ENCODE measurements around the gene FN1.

DNA sequence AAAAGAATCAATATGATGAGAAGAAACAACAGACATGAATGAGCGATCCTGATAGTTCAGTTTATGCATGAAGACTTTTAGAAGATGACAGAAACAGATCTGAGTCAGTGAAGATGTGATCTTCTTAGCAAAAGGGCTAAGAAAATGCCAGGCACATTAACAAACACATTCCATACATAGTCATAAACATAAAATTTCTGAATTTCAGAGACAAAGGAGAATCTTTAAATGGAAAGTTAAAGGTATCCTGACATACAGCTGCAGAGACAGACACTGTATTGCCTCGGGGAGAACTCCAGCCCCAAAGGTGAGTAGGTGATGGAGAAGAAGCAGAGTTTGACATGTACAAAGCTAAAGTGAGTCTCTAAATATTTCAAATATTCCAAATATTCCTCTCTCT, 40.6 kb upstream of the FN1 start:
- TF ChIP-seq POLR2A (IDR thresholded peaks at IDR 0.05): no peak
- TF ChIP-seq, protein P1, sequence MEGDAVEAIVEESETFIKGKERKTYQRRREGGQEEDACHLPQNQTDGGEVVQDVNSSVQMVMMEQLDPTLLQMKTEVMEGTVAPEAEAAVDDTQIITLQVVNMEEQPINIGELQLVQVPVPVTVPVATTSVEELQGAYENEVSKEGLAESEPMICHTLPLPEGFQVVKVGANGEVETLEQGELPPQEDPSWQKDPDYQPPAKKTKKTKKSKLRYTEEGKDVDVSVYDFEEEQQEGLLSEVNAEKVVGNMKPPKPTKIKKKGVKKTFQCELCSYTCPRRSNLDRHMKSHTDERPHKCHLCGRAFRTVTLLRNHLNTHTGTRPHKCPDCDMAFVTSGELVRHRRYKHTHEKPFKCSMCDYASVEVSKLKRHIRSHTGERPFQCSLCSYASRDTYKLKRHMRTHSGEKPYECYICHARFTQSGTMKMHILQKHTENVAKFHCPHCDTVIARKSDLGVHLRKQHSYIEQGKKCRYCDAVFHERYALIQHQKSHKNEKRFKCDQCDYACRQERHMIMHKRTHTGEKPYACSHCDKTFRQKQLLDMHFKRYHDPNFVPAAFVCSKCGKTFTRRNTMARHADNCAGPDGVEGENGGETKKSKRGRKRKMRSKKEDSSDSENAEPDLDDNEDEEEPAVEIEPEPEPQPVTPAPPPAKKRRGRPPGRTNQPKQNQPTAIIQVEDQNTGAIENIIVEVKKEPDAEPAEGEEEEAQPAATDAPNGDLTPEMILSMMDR (IDR thresholded peaks at IDR 0.05): no peak
